SW 1271 (cell line): Measurements from ENCODE around the gene CRK.
"Not testable (repeated sequence)": the region's sequence is repeated elsewhere in the genome, so short reads cannot be mapped to it uniquely, and the experiment has no call there.

Experiments used
- DNase-seq, 2 experiments: peaks; one replicate each; lab custom pipeline; 2025; lab: John Stamatoyannopoulos, UW

CRK gene

DNA sequence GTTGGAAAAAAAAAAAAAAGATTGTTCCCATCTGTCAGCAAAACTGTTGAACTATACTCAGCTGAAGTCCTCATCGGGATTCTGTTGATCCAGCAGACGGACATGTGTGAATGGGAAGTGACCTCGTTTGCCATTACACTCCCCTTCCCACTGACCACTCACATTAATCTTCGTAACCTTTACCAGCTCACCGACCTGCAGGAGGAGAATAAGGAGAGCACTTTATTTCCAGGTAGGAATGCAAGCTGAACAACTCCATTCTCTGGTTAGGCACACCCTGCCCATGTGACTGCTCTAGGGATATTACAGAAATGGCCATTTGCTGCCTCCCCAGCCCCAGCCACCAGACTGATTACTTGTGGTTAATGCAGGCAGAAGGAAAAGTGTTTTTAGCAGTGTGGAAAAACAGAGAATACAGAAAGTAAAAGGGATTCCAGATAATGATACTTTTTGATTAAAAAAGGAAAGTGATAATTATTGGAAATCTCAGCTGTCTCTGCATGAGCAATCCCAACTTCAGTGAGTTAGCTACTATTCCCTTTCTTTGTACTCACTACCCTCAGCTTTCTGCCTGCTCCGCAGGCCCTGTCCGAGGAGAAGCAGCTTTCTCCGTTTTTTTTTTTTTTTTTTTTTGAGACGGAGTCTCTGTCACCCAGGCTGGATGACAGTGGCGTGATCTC lies 32.4 kb downstream of the CRK start:
- DNase-seq, result no peak

DNA sequence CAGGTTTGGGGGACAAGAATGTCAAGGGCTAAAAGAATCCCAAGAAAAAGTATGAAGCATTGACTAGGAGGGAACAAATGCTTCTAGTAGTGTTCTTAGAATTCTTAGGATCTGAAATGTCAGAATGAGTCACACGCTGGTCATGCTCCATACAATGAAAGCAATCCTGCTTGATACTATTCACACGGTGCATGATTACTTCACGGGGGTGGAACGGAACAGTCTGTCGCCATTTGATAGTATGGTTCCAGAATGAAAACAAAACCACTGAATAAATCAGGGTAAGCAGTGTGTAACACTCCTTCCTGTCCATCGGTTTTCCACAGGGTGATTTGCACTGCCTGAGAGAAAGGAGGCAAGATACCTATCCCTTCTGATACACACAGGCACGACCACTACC lies 33.1 kb downstream of the CRK start:
- DNase-seq, result peak; percentile 82 to 89

DNA sequence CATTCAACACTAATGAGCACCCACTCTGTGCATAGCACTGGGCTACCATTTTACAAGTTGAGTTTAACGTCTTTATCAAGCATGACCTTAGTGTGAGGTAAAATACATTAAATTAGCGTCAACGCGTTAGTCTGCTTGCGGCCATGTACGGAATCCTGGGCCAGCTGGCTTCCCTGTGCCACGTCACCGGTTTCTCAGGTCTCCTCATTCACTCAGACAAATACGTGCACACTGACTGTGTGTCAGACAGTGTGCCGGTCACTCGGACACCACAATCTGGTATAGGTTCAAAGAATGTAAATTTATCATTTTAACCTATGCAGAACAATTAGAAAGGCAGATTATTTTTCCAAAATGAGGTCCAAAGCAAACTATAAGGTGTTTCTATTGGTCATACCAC lies 34.6 kb downstream of the CRK start:
- DNase-seq, result no peak

DNA sequence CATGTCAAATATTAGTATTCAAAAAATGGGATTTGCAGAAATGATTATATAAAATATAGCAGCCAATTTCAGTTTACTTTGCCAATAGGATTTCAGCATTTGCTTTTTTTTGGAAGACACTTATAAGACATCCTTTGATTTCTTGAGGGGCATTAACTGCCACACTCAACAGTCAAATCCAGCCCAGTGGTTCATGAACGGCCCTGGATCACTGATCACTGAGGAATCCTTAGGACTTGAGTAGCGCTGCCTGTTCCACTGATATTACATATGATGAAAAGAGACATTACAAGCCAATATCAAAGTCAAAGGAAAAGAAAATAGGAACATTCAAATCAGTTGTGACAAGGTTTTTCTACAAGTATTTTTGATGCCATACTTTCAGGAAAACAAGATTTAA lies 35.1 kb downstream of the CRK start:
- no peak for DNase-seq

DNA sequence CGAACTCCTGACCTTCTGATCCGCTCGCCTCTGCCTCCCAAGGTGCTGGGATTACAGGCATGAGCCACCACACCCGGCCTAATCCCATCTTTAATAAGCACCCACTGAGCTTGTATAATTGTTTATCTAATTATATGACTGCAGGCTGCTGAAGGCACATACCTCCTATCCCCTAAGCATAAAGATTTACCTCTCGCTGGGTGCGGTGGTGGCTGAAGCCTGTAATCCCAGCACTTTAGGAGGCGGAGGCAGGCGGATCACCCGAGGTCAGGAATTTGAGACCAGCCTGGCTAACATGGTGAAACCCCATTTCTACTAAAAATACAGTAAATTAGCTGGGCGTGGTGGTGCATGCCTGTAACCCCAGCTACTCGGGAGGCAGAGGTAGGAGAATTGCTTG lies 35.9 kb downstream of the CRK start:
- no peak for DNase-seq

DNA sequence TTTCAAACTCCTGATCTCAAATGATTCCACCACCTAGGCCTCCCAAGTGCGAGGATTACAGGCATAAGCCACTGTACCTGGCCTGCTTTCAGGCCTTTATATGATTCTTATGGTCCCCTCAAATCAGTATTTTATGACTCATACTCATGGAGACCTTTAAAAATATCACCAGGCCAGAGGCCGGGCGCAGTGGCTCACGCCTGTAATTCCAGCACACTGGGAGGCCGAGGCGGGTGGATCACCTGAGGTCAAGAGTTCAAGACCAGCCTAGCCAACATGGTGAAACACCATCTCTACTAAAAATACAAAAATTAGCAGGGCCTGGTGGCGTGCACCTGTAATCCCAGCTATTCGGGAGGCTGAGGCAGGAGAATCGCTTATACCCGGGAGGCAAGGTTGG lies 37.6 kb downstream of the CRK start:
- DNase-seq, result not testable (repeated sequence)

DNA sequence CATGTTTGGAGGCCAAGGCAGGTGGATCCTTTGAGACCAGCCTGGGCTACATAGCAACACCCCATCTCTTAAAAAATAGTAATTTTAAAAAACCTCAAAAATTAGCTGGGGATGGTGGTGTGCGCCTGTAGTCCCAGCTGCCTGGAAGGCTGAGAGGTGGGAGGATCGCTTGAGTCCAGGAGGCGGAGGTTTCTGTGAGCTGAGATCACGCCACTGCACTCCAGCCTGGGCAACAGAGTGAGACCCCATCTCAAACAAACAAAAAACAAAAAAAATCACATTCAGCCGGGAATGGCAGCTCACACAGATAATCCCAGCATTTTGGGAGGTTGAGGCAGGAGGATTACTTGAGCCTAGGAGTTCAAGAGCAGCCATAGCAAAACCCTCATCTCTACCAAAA lies 39.6 kb downstream of the CRK start:
- no peak for DNase-seq

DNA sequence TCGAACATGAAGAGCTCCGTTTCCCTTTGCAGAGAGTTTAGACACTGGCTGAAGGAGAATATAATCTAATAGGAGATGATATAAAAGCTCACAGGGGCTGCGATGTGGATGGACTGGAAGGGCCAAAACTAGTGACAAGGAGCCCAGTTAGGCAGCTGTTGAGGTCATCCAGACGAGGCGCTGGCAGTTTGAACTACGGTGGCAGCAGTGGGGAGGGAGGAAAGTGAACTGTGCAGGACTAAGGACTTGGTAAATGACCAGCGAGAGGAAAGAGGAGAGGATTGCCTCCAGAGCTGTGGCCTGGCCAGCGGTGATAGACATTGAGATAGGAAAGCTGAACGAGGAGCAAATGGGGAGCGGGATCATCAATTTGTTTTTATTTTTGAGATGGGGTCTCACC lies 41.4 kb downstream of the CRK start:
- no peak for DNase-seq

DNA sequence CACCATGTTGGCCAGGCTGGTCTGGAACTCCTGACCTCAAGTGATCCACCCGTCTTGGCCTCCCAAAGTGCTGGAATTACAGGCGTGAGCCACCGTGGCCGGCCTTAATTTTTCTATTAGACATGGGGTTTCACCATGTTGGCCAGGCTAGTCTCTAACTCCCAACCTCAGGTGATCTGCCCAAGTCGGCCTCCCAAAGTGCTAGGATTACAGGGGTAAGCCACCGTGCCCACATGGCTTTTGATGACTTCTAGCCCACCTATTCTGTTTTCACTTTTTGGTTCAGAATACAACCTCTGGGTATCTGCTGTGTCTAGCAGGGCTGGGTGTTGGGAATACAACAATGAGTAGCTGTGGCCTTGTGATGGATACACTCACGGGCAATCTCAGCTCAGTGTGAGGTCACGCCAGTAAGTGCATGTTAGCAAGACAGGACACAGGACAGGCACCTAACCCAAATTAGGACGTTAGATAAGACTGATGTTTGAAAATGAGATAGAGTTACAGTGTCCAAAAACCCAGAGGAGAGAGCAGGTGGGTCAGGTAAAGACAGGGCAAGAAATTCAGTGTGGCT lies 41.9 kb downstream of the CRK start:
- DNase-seq, result no peak

DNA sequence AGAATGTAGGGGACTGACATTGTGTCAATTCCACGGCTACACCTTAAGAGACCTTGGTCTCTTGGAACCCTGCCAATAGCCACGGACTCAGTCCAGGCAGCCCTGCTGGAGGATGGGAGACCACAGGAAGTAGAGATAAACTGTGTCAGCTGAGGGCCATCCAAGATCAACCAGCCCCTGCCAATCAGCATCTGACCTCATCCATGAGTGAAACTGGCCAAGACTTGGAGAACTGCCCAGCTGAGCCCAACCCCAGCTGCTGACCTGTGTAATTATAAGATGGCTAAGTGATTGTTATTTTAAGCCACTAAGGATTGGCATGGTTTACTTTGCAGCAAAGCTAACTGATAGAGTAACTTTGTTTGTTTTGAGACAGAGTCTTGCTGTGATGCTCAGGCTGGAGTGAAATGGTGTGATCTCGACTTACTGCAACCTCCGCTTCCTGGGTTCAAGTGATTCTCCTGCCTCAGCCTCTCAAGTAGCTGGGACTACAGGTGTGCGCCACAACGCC lies 42.7 kb downstream of the CRK start:
- no peak for DNase-seq

DNA sequence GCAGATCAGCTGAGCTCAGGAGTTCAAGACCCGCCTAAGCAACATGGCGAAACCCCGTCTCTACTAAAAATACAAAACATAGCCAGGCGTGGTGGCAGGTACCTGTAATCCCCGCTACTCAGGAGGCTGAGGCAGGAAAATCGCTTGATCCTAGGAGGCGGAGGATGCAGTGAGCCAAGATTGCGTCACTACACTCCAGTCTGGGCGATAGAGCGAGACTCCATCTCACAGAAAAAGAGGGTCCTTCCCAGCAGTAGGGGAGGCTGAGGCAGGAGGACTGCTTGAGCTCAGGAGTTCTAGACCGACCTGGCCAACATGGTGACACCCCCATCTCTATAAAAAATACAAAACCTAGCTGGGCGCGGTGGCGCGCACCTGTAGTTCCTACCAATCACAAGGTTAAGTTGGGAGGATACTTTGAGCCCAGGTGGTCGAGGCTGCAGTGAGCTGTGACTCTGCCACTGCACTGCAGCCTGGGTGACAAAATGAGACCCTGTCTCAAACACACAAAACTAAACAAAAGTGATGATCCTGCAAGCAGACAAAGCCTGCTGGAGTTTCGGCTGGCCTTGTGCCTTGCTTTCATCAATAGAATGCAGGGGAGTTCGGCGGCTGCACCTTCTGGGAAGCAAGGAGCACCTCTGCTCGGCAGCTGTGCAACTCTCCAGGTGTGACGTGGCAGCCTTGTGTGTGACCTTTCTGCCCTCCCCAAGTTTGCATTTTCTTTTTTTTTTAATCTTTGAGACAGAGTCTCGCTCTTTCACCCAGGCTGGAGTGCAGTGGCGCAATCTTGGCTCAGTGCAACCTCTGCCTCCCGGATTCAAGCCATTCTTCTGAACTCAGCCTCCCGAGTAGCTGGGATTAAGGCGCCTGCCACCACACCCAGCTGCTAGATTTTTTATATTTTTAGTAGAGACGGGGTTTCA lies 43.6 kb downstream of the CRK start:
- no peak for DNase-seq

DNA sequence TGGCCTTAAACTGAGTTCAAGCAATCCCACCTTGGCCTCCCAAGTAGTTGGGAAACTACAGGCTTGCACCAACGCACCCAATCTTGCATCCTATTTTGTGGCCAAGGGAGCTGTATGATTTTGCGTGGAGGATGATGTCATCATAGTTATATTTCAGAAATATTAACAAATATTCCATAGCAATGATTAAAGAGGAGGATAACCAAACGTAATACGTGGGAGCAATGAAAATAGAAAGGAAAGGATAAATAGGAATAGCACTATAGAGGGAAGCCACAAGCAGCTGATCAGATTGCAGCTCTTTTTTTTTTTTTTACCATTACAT lies 53.8 kb downstream of the CRK start:
- DNase-seq, result no peak

DNA sequence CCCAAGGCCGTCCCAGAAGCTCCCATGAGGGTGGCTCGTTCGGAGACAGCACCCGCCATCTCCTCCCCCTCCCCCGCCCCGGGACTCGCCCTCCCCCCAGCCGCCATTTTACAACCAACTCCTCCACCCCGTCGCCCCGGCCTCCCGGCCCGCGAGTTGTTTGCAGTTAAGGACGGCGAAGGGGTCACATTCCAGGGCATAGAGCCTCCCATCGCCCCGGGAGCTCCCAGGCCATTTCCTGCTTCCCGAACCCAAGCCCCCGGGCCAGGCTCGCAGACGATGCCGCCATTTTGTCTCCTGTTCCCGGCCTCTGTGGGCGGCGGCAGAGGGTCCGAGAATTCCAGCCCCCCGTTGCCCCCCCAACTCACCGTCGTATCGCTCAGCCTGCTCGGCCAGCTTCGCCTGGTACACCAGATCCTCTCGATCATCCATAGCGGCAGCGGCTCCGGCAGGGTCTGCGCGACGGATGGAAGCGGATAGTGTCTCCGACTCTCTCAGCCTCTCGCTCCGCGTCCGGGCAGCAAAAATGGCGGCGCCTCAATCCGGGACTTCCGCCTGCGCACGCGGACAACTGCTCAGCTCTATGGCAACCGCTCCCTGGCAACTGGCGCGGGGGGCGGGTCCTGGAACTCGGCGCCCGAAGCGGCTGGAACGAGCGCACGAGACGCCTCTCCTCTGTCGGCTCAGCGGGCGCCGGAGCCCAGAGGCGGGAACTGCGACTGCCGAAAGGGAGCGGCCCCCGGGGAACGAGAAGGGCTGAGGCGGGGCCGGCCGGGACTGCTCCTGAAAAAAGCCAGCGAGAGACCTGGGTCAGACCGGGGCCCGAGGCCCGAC lies 56.1 kb downstream of the CRK start, which contains the start of gene YWHAE:
Gene YWHAE, minus strand, starts transcription at position 544 of the 834 bp plus-strand sequence. Its CDS starts 112 bp downstream, at position 432.
- peak; percentile 74 to 90 for DNase-seq

DNA sequence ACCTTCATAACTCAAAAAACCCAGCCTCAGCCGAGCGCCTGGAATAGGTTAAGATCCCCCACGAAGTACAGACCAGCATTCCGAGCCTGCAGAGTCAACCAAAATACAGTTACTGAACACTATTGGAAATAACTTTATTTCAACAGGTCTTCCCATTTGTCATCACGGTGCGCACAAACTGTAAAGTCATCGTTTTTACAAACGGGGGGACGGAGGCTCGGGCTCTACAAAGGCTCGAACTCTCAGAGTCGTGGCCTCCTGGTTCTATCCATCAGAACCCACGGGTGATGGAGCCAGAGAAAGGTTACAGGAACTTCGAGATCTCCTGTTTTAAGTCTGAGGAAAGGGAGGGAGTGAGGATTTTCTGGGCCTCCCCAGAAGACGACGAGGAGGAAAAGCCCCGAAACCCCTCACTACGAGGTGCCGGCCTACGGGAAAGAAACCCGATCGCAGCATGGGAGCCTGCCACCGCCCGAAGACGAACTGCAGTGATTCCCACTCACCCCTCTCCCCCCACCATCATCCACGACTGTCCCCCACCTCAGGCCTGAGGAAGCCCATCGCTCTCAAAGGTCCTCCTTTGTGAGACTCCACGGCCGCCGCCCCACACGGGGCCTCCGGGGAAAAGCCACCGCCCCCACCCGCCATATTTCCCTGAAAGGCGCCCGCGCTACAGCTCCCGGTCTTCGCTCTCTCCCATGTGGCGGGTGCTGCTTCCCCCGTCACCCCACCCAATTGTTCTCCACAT lies 56.9 kb downstream of the CRK start:
- no peak for DNase-seq

DNA sequence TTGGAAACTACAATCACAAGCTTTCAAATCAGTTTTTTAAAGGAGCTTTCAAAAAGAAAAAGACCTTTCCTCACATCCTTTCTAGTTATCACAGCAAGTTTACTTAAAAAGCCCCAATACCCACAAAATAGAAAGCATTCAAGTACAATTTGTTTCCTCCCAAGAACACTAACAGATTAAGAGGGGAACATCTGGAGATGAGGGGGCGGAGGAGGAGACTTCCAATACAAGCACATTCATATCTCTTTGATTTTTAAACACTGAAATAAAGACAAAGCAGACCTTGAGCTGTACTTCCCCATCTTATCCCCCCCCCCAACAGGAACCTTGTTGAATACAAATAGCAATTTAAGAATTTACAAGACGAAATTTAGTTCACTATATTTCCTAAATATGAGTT lies 58.0 kb downstream of the CRK start:
- DNase-seq, result no peak

DNA sequence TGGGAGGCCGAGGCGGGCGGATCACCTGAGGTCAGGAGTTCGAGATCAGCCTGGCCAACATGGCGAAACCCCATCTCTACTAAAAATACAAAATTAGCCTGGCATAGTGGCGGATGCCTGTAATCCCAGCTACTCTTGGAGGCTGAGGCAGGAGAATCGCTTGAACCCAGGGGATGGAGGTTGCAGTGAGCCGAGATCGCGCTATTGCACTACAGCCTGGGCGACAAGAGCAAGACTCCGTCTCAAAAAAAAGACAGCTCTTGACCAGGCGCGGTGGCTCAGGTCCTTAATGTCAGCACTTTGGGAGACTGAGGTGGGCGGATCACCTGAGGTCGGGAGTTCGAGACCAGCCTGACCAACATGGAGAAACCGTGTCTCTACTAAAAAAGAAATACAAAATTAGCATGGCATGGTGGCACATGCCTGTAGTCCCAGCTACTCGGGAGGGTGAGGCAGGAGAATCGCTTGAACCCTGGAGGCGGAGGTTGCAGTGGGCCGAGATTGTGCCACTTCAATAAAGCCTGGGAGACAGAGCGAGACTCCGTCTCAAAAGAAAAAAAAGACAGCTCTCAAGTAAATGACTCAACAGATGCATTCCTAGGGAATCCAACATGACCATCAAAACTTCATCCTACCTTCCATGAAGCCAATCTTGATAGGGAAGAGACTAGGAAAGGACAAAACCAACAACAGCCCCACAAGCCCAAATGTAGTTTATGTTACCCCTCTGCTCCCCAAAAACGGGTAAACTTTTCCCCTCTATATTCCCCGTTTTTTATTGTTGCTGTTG lies 60.0 kb downstream of the CRK start:
- DNase-seq, result not testable (repeated sequence)

DNA sequence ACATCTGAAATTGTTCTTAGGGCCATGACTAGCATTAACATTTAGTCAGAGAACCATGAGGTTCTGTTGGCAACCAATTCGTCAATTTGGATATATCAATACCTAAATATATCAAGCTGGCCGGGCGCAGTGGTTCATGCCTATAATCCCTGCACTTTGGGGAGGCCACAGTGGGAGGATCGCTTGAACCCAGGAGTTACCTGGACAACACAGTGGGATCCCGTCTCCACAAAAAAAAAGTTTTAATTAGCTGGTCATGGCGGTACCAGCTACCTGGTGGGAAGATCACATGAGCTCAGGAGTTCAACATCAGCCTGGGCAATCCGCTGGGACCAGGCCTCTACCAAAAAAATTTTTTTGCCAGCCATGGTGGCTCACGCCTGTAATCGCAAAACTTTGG lies 64.5 kb downstream of the CRK start:
- DNase-seq, result no peak

DNA sequence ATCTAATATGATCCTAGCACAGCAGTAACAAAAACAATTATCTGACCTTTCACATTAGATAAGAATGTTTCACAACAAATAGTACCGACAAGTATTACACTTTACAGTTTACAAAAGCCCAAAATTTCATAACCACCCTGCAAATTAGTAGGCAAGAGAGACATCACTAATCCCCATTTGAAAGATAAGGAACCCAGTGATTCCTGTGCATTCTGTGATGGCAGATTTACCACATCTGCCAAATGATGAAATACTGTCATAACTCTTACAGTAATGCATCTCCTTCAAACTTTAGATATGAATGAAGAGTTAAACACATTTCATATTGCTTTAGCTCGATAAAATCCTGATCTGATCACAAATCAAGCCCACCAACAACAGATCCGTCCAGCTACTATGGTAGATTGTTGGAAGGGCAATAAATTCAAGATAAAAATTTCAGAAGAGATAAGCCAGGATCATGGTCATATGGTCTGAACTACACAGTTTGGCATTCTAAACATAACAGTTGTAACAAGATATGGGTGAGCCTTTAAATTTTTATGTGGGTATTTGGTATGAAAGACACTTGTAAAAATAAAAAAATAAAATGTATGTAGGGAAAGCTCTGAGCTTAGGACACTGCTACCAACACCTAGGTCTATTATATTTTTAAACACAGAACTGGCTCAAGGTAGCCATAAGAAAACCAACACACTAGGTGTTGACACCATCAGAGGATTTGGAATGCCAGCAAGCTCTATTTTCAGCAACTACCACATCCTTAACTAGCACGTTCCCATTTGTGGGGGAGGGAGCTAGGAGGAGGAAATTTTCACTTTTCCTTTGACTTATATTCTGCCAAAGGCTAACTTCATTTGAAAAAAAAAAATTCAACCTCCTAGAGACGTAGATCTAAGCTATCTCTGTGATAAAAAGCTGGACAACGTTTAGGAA lies 65.3 kb downstream of the CRK start:
- DNase-seq, result no peak

DNA sequence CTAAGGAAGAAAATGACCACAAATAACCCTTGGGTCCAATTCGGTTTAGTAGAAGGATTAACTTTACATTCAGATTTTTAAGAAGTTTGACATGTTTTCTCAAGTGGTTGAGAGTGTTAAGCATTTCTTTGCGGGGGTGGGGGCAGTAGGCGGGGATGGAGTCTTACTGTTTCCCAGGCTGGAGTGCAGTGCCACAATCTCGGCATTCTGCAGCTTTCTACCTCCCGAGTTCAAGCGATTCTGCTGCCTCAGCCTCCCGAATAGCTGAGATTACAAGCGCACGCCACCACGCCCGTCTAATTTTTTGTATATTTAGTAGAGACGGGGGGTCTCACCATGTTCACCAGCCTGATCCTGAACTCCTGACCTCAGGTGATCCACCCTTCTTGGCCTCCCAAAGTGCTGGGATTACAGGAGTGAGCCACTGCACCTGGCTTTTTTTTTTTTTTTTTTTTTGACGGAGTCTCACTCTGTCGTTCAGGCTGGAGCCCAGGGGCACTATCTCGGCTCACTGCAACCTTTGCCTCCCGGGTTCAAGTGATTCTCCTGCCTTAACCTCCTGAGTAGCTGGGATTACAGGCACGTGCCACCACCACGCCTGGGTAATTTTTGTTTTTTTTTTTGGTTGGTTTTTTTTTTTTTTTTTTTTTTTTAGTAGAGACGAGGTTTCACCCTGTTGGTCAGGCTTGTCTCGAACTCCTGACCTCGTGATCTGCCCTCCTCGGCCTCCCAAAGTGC lies 68.4 kb downstream of the CRK start:
- not testable (repeated sequence) for DNase-seq
